Dedifferentiated amniotic fluid mesenchymal stem cell (primary cell): Measurements from ENCODE around the gene OR1J2.
"Not testable (repeated sequence)": the region's sequence is repeated elsewhere in the genome, so short reads cannot be mapped to it uniquely, and the experiment has no call there.

ENCODE experiments used
- DNase-seq: peaks from one replicate; pipeline ENCODE4 v3.0.0-alpha.2; 2016; ENCODE audit errors: extremely low spot score

OR1J2 gene

GRCh38 chr9:122510502-122510901 lies at the start of gene OR1J2:
TSS of gene OR1J2 (plus strand) at chr9:122510802. CDS start at chr9:122510802, 0 bp downstream.
- no peak for DNase-seq

GRCh38 chr9:122463828-122464632 lies 46.6 kb upstream of the OR1J2 start:
- DNase-seq, result no peak

GRCh38 chr9:122464633-122465567 lies 45.7 kb upstream of the OR1J2 start:
- peak; percentile 95 for DNase-seq

GRCh38 chr9:122466456-122466855 lies 44.1 kb upstream of the OR1J2 start:
- no peak for DNase-seq

- DNase-seq, result peak; percentile 47
Observed at GRCh38 chr9:122468735-122469134, 41.9 kb upstream of the OR1J2 start.

- no peak for DNase-seq
Observed at GRCh38 chr9:122474561-122474960, 36.0 kb upstream of the OR1J2 start.

- DNase-seq, result no peak
Observed at GRCh38 chr9:122475717-122476116, 34.9 kb upstream of the OR1J2 start.

GRCh38 chr9:122477346-122477745 lies 33.3 kb upstream of the OR1J2 start:
- DNase-seq, result no peak

- no peak for DNase-seq
Observed at GRCh38 chr9:122477826-122478225, 32.8 kb upstream of the OR1J2 start, which contains the start of gene OR1J1. TSS of gene OR1J1 (minus strand) at chr9:122477926. CDS start at chr9:122477926, 0 bp downstream.

- DNase-seq, result no peak
Observed at GRCh38 chr9:122479062-122479461, 31.5 kb upstream of the OR1J2 start.

GRCh38 chr9:122498883-122499288 lies 11.7 kb upstream of the OR1J2 start:
- DNase-seq, result peak; percentile 20

- no peak for DNase-seq
Observed at GRCh38 chr9:122506964-122507363, 3.6 kb upstream of the OR1J2 start.

GRCh38 chr9:122518226-122518625 lies 7.6 kb downstream of the OR1J2 start:
- DNase-seq, result no peak

- no peak for DNase-seq
Observed at GRCh38 chr9:122518841-122519240, 8.2 kb downstream of the OR1J2 start, which contains the start of gene OR1J4. TSS of gene OR1J4 (plus strand) at chr9:122519141. CDS start at chr9:122519141, 0 bp downstream.

- no peak for DNase-seq
Observed at GRCh38 chr9:122519376-122519775, 8.8 kb downstream of the OR1J2 start.

GRCh38 chr9:122526602-122527001 lies 16.0 kb downstream of the OR1J2 start:
- no peak for DNase-seq

GRCh38 chr9:122527193-122527592 lies 16.6 kb downstream of the OR1J2 start, which contains the start of gene OR1N1:
TSS of gene OR1N1 (minus strand) at chr9:122527293. CDS start at chr9:122527293, 0 bp downstream.
- DNase-seq, result no peak

- DNase-seq, result not testable (repeated sequence)
Observed at GRCh38 chr9:122531157-122531556, 20.6 kb downstream of the OR1J2 start.

GRCh38 chr9:122536134-122536533 lies 25.5 kb downstream of the OR1J2 start:
- DNase-seq, result no peak

- not testable (repeated sequence) for DNase-seq
Observed at GRCh38 chr9:122537066-122537465, 26.5 kb downstream of the OR1J2 start.

GRCh38 chr9:122538757-122539156 lies 28.2 kb downstream of the OR1J2 start:
- no peak for DNase-seq

- DNase-seq, result no peak
Observed at GRCh38 chr9:122546196-122546595, 35.6 kb downstream of the OR1J2 start.
